22Rv1 (cell line): Measurements from ENCODE around the gene VMP1.

Source experiments
- ZFX ChIP-seq: fragments of 450-650 bp; IDR thresholded peaks from 2 replicates; pipeline ENCODE4 v1.6.1; 2017; ENCODE audit warnings: antibody characterized with exemption, borderline replicate concordance
- TF ChIP-seq, protein P1 (sequence below): fragments of 450-650 bp; IDR thresholded peaks from 2 replicates; pipeline ENCODE4 v1.5.1; 2017; ENCODE audit warnings: mild to moderate bottlenecking

DNA sequence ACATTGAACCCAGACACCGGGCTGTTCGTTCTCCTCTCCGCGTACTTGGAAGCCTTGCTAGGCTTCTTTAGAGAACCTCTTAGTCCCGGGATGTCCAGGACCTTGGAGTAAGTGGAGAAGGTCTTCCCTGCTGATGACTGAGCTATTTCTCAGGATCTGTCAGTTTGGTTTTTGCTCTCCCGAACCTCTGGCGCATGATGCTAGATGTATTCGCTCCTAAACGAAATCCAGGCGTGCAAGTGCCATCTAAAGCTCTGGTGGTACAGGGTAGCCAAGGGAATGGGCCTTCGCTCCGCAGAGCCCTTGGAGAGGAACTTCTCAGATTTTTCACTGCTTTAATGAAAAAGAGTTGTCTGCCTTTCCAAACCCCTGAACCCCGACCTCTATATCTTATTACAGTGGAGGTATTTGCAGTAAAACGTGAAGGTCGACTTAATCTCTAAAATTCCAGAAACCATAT, 547 bp downstream of the VMP1 start:
- TF ChIP-seq, protein P1, sequence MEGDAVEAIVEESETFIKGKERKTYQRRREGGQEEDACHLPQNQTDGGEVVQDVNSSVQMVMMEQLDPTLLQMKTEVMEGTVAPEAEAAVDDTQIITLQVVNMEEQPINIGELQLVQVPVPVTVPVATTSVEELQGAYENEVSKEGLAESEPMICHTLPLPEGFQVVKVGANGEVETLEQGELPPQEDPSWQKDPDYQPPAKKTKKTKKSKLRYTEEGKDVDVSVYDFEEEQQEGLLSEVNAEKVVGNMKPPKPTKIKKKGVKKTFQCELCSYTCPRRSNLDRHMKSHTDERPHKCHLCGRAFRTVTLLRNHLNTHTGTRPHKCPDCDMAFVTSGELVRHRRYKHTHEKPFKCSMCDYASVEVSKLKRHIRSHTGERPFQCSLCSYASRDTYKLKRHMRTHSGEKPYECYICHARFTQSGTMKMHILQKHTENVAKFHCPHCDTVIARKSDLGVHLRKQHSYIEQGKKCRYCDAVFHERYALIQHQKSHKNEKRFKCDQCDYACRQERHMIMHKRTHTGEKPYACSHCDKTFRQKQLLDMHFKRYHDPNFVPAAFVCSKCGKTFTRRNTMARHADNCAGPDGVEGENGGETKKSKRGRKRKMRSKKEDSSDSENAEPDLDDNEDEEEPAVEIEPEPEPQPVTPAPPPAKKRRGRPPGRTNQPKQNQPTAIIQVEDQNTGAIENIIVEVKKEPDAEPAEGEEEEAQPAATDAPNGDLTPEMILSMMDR: no peak
- no peak for TF ChIP-seq ZFX
